Forelimb muscle (tissue), 1 donor: ENCODE data around the gene REEP5. TPM values are rescaled to one million over a fixed set of nuclear protein-coding genes. Genes with fewer than 3 reads are reported as not detected.

Experiments used
- DNase-seq: peaks from one replicate; pipeline ENCODE4 v3.0.0-alpha.2; 2013; ENCODE audit warnings: low read depth
- polyA plus RNA-seq: library from polyadenylated mRNA; unstranded; fragments of 120-200 nt; gene quantifications from one replicate; pipeline ENCODE4 v1.2.1, GENCODE V29; 2013; ENCODE audit not compliant: insufficient read length

The REEP5 gene
- polyA plus RNA-seq, 1 donor = 64.6 TPM

DNA sequence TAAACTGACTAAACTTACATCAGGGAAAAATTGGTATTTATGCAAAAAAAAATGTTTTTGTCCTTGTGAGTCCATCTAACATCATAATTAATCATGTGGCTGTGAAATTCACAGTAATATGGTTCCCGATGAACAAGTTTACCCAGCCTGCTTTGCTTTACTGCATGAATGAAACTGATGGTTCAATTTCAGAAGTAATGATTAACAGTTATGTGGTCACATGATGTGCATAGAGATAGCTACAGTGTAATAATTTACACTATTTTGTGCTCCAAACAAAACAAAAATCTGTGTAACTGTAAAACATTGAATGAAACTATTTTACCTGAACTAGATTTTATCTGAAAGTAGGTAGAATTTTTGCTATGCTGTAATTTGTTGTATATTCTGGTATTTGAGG, 77.5 kb downstream of the REEP5 start:
- no peak for DNase-seq

DNA sequence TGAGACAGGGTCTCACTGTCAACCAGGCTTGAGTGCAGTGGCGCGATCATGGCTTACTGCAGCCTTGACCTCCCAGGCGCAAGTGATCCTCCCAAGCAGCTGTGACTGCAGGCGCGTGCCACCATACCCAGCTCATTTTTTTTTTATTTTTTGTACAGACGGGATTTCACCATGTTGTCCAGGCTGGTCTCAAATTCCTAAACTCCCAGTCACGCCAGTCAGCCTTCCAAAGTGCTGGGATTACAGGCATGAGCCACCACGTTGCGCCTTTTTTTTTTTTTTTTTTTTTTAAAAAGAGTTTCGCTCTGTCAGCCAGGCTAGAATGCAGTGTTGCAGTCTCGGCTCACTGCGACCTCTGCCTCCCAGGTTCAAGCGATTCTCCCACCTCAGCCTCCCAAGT, 88.1 kb downstream of the REEP5 start:
- DNase-seq = no peak

DNA sequence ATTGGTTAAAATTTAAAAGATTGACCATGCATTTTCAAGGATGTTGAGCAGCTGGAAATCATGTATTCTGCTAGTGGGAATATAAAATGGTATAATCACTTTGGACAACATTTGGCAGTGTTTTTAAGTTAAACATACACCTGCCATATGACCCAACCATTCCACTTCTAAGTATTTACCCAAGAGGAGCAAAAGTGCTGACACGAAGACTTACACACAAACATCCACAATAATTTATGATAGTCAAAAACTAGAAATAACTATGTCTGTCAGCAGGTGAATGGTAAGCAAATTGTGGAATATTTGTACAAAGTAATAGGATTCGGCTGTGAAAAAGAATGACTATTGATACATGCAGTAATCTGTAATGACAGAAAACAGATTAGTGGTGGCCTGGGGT, 91.6 kb downstream of the REEP5 start:
- DNase-seq = no peak

Other genes starting within 250 kb of the REEP5 start
- gene APC, start 184.3 kb downstream of the REEP5 start, polyA plus RNA-seq = 24.4 TPM
- gene SRP19, start 60.9 kb downstream of the REEP5 start, polyA plus RNA-seq = 58.5 TPM
- 23.4 TPM for gene DCP2, start 54.6 kb upstream of the REEP5 start, polyA plus RNA-seq